Skeletal muscle tissue (tissue), 4 donors: Measurements from ENCODE around the gene MAL. TPM values are rescaled to one million over a fixed set of nuclear protein-coding genes. Genes with fewer than 3 reads are reported as not detected.
A peak's percentile ranks its signal among the peaks of the same experiment; 100 is the strongest.

Experiments
- H3K27ac ChIP-seq: one replicate; pipeline ENCODE4 v1.7.0; 2013; ENCODE audit warnings: mild to moderate bottlenecking, low read depth, low read length, inconsistent platforms
- H3K27me3 ChIP-seq, 3 donors: one replicate each; pipeline ENCODE4 v1.7.0; 2013; ENCODE audit warnings: low read length in 3 of 3; ENCODE audit not compliant: control insufficient read depth in 3 of 3, insufficient read depth in 3 of 3
- H3K36me3 ChIP-seq, 3 donors: one replicate each; pipeline ENCODE4 v1.7.0; 2013; ENCODE audit warnings: low read length in 3 of 3; ENCODE audit not compliant: control insufficient read depth in 3 of 3, insufficient read depth in 3 of 3
- H3K4me1 ChIP-seq, 3 donors: one replicate each; pipeline ENCODE4 v1.7.0; 2013; ENCODE audit warnings: low read length in 3 of 3, mild to moderate bottlenecking in 3 of 3; ENCODE audit not compliant: control insufficient read depth in 3 of 3, insufficient read depth in 3 of 3
- H3K4me3 ChIP-seq, 3 donors: one replicate each; pipeline ENCODE4 v1.7.0; 2013; ENCODE audit warnings: low read length in 3 of 3
- H3K9ac ChIP-seq, 3 donors: one replicate each; pipeline ENCODE4 v1.7.0; 2013; ENCODE audit warnings: low read length in 3 of 3, mild to moderate bottlenecking in 3 of 3, moderate library complexity in 2 of 3, low read depth in 1 of 3
- H3K9me3 ChIP-seq, 3 donors: one replicate each; pipeline ENCODE4 v1.7.0; 2013; ENCODE audit warnings: low read length in 3 of 3; ENCODE audit not compliant: control insufficient read depth in 3 of 3
- total RNA-seq: library from RNA; depleted of rRNA; stranded (reverse); fragments of >200 nt; gene quantifications from one replicate; pipeline ENCODE4 v1.2.3, GENCODE V29; 2014
- donor health status: Osteomylitis.

Gene MAL
- 4.2 TPM for total RNA-seq

- peaks cover 50 to 70% (median 69%) of the 10 kb centered on the region in 3 donors for H3K27me3 ChIP-seq
- H3K4me1 ChIP-seq = peaks cover 0 to 9% (median 5%) of the 10 kb centered on the region in 3 donors
- H3K9ac ChIP-seq = no peak within 1 kb of the TSS
- peak within 1 kb of the TSS; percentile 35 to 52 (median 43) for H3K4me3 ChIP-seq
- H3K27ac ChIP-seq = no peak within 1 kb of the TSS
- no peaks in the 10 kb centered on the region for H3K9me3 ChIP-seq
- no peaks in the 10 kb centered on the region for H3K36me3 ChIP-seq
These were observed at the start of gene MAL for GRCh38 chr2:95025406-95026319. Gene MAL (plus strand): TSS chr2:95025708. CDS start chr2:95025793, 85 bp downstream.

- Histone ChIP-seq H3K4me1 (no peaks in the 10 kb centered on the region), H3K36me3 (no peaks in the 10 kb centered on the region), H3K27ac (no peak overlapping the region), H3K4me3 (no peak overlapping the region), H3K9me3 (no peaks in the 10 kb centered on the region), H3K27me3 (peaks cover 8 to 20% (median 15%) of the 10 kb centered on the region in 3 donors), H3K9ac (no peak overlapping the region)
These were observed 47.7 kb upstream of the MAL start for GRCh38 chr2:94977826-94978225.

- H3K27ac ChIP-seq = no peak overlapping the region
- H3K9ac ChIP-seq = no peak overlapping the region
- H3K36me3 ChIP-seq = no peaks in the 10 kb centered on the region
- H3K4me1 ChIP-seq = no peaks in the 10 kb centered on the region
- H3K9me3 ChIP-seq = no peaks in the 10 kb centered on the region
- H3K4me3 ChIP-seq = no peak overlapping the region
- H3K27me3 ChIP-seq = peaks cover 8 to 17% (median 15%) of the 10 kb centered on the region in 3 donors
These were observed 46.6 kb upstream of the MAL start for GRCh38 chr2:94978917-94979316.

GRCh38 chr2:94979406-94980375, 45.8 kb upstream of the MAL start:
- Histone ChIP-seq H3K4me3 (no peak overlapping the region), H3K9me3 (no peaks in the 10 kb centered on the region), H3K27me3 (peaks cover 11 to 16% (median 16%) of the 10 kb centered on the region in 3 donors), H3K9ac (no peak overlapping the region), H3K4me1 (no peaks in the 10 kb centered on the region), H3K36me3 (no peaks in the 10 kb centered on the region), H3K27ac (no peak overlapping the region)

- Histone ChIP-seq H3K9ac (no peak overlapping the region), H3K36me3 (no peaks in the 10 kb centered on the region), H3K27ac (no peak overlapping the region), H3K27me3 (peaks cover 14 to 23% (median 23%) of the 10 kb centered on the region in 3 donors), H3K4me1 (no peaks in the 10 kb centered on the region), H3K4me3 (no peak overlapping the region), H3K9me3 (no peaks in the 10 kb centered on the region)
These were observed 45.1 kb upstream of the MAL start for GRCh38 chr2:94980406-94980805.

- peaks cover 16 to 26% (median 25%) of the 10 kb centered on the region in 3 donors for H3K27me3 ChIP-seq
- no peak overlapping the region for H3K27ac ChIP-seq
- no peaks in the 10 kb centered on the region for H3K36me3 ChIP-seq
- no peak overlapping the region for H3K9ac ChIP-seq
- H3K4me3 ChIP-seq = no peak overlapping the region
- H3K9me3 ChIP-seq = no peaks in the 10 kb centered on the region
- H3K4me1 ChIP-seq = no peaks in the 10 kb centered on the region
These were observed 43.4 kb upstream of the MAL start for GRCh38 chr2:94982156-94982555.

GRCh38 chr2:94982675-94983074, 42.8 kb upstream of the MAL start:
- no peaks in the 10 kb centered on the region for H3K36me3 ChIP-seq
- H3K9ac ChIP-seq = no peak overlapping the region
- no peak overlapping the region for H3K4me3 ChIP-seq
- H3K27ac ChIP-seq = no peak overlapping the region
- H3K9me3 ChIP-seq = no peaks in the 10 kb centered on the region
- no peaks in the 10 kb centered on the region for H3K4me1 ChIP-seq
- H3K27me3 ChIP-seq = peaks cover 16 to 28% (median 26%) of the 10 kb centered on the region in 3 donors

GRCh38 chr2:94984964-94985575, 40.4 kb upstream of the MAL start:
- Histone ChIP-seq H3K9ac (no peak overlapping the region), H3K27ac (no peak overlapping the region), H3K27me3 (peaks cover 12 to 29% (median 22%) of the 10 kb centered on the region in 3 donors), H3K9me3 (no peaks in the 10 kb centered on the region), H3K4me3 (no peak overlapping the region), H3K36me3 (no peaks in the 10 kb centered on the region), H3K4me1 (no peaks in the 10 kb centered on the region)

- H3K9ac ChIP-seq = no peak overlapping the region
- no peak overlapping the region for H3K27ac ChIP-seq
These were observed 39.9 kb upstream of the MAL start for GRCh38 chr2:94985636-94986035.

More at GRCh38 chr2:94985636-94986035, 39.9 kb upstream of the MAL start:
- peaks cover 12 to 29% (median 22%) of the 10 kb centered on the region in 3 donors for H3K27me3 ChIP-seq
- H3K4me1 ChIP-seq = no peaks in the 10 kb centered on the region
- H3K36me3 ChIP-seq = no peaks in the 10 kb centered on the region
- no peaks in the 10 kb centered on the region for H3K9me3 ChIP-seq
- no peak overlapping the region for H3K4me3 ChIP-seq
